T-helper 1 cell (primary cell): Measurements from ENCODE around the gene PPP3R1.
"Not testable (repeated sequence)": the region's sequence is repeated elsewhere in the genome, so short reads cannot be mapped to it uniquely, and the experiment has no call there.

ENCODE experiments used
- DNase-seq, 5 donors: peaks; one replicate each; pipeline ENCODE4 v3.0.0-alpha.2; 2012 to 2020

PPP3R1 gene

GRCh38 chr2:68185541-68186164 lies 66.7 kb downstream of the PPP3R1 start:
- peak; percentile 19 to 43 (median 33) for DNase-seq

- DNase-seq = no peak
Measured at GRCh38 chr2:68182902-68183301, 69.4 kb downstream of the PPP3R1 start.

- DNase-seq = no peak
Measured at GRCh38 chr2:68178954-68179627, 73.2 kb downstream of the PPP3R1 start.

- no peak for DNase-seq
Measured at GRCh38 chr2:68178432-68178831, 73.9 kb downstream of the PPP3R1 start.

- no peak for DNase-seq
Measured at GRCh38 chr2:68177541-68177940, 74.8 kb downstream of the PPP3R1 start.

GRCh38 chr2:68176657-68177056 lies 75.7 kb downstream of the PPP3R1 start:
- DNase-seq = no peak

GRCh38 chr2:68175210-68175609 lies 77.1 kb downstream of the PPP3R1 start:
- not testable (repeated sequence) for DNase-seq

GRCh38 chr2:68172990-68173700 lies 79.2 kb downstream of the PPP3R1 start:
- no peak for DNase-seq

GRCh38 chr2:68172521-68172920 lies 79.8 kb downstream of the PPP3R1 start:
- DNase-seq = no peak

GRCh38 chr2:68171684-68172083 lies 80.6 kb downstream of the PPP3R1 start:
- DNase-seq = no peak

- no peak for DNase-seq
Measured at GRCh38 chr2:68171146-68171545, 81.2 kb downstream of the PPP3R1 start.

GRCh38 chr2:68169308-68169707 lies 83.0 kb downstream of the PPP3R1 start:
- DNase-seq = no peak

GRCh38 chr2:68167186-68167585 lies 85.1 kb downstream of the PPP3R1 start:
- DNase-seq = no peak

- DNase-seq = no peak
Measured at GRCh38 chr2:68163641-68164040, 88.7 kb downstream of the PPP3R1 start.

GRCh38 chr2:68158134-68158447 lies 94.2 kb downstream of the PPP3R1 start:
- no peak for DNase-seq

- peak; percentile 91 to 97 (median 94) for DNase-seq
Measured at GRCh38 chr2:68157402-68158133, 94.8 kb downstream of the PPP3R1 start, which contains the start of gene PNO1. TSS of gene PNO1 (plus strand) at chr2:68157888. CDS start at chr2:68157935, 47 bp downstream.

GRCh38 chr2:68157002-68157401 lies 95.3 kb downstream of the PPP3R1 start:
- no peak for DNase-seq

- DNase-seq = no peak
Measured at GRCh38 chr2:68156419-68156818, 95.9 kb downstream of the PPP3R1 start.

- no peak for DNase-seq
Measured at GRCh38 chr2:68155618-68156017, 96.7 kb downstream of the PPP3R1 start.

GRCh38 chr2:68152681-68153347 lies 99.5 kb downstream of the PPP3R1 start:
- no peak for DNase-seq

- DNase-seq = no peak
Measured at GRCh38 chr2:68151037-68151436, 101.3 kb downstream of the PPP3R1 start.

GRCh38 chr2:68141875-68142274 lies 110.5 kb downstream of the PPP3R1 start:
- DNase-seq = no peak
